ENCODE results near the gene OR9A4. TPM values are rescaled to one million over a fixed set of nuclear protein-coding genes. Genes with fewer than 3 reads are reported as not detected.

Gene OR9A4
- total RNA-seq (2021) = not detected in 2 replicates
- long read RNA-seq = 0 reads

DNA sequence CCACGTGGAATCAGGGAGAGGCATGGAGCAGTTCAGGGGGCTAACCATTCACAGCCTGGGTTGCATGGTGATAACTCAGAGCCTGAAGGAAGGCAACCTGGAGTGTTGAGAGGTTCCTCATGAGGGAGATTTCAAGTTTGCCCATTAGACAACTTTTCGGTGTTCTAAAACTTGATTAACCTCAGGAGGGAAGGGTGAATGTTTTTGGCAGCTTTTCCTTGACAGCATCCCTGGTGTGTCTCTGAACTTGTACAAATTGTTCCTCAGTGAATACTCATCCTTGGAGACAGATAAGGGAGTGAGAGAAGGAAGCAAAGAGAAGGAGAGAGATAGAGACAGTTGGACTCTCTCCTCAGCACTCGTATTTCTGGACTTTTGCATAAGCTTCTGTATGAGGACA is at the start of gene OR9A4:
TSS of gene OR9A4 (plus strand) at position 301 of the 400 bp plus-strand sequence. CDS start 2,477 bp downstream, outside the sequence.
- H3K23ac ChIP-seq (ENCODE audit: insufficient read length, low read depth, low read length) = no peak within 1 kb of the TSS
- H4K8ac ChIP-seq (replicated peaks; ENCODE audit: insufficient read length, low read depth, low read length) = no peak within 1 kb of the TSS
- no CpG with 5 or more reads among the region's 3 CpGs for WGBS (ENCODE audit: extremely low coverage, insufficient read length, low lambda C conversion rate)
- peak within 1 kb of the TSS in 1 of 3 experiments; percentile 25; a peak in 1 of 7 replicates for H3K27ac Mint-ChIP-seq
- no peak within 1 kb of the TSS for H2BK20ac ChIP-seq (ENCODE audit: low read depth, low read length, poor library complexity, severe bottlenecking)
- H3K14ac ChIP-seq (ENCODE audit: insufficient read depth, low read length) = no peak within 1 kb of the TSS
- no peaks in the 10 kb centered on the region for H3K4me1 Mint-ChIP-seq
- H3K4me3 Mint-ChIP-seq = no peak within 1 kb of the TSS
- no peak within 1 kb of the TSS for H2BK5ac ChIP-seq (ENCODE audit: insufficient read length, low read length)
- H3K27me3 ChIP-seq (ENCODE audit: insufficient read depth, low read length) = no peaks in the 10 kb centered on the region
- H3K79me1 ChIP-seq (ENCODE audit: insufficient read depth, low read depth, low read length, poor library complexity, severe bottlenecking) = no peaks in the 10 kb centered on the region
- H3K18ac ChIP-seq (ENCODE audit: insufficient read length, low read depth, low read length) = no peak within 1 kb of the TSS
- H3K4ac ChIP-seq (ENCODE audit: low read depth, low read length) = no peak within 1 kb of the TSS
- H3T11ph ChIP-seq (ENCODE audit: low read length) = no peak within 1 kb of the TSS
- H2BK12ac ChIP-seq (ENCODE audit: insufficient read length, low read depth, low read length) = no peak within 1 kb of the TSS
- H3K56ac ChIP-seq (ENCODE audit: insufficient read length, low read depth, low read length) = no peak within 1 kb of the TSS
- H2AK5ac ChIP-seq (ENCODE audit: insufficient read length, low read length) = no peak within 1 kb of the TSS
- no peaks in the 10 kb centered on the region for H3K79me2 ChIP-seq (ENCODE audit: insufficient read depth, low read length)
- H2BK15ac ChIP-seq (ENCODE audit: low read depth, low read length) = no peak within 1 kb of the TSS
- no peaks in the 10 kb centered on the region for H3K4me1 ChIP-seq (ENCODE audit: insufficient read depth, low read length)
- DNase-seq = no peak
- no peak within 1 kb of the TSS for H2AFZ ChIP-seq (ENCODE audit: low read length)
- H3K27ac ChIP-seq (ENCODE audit: insufficient read length, low read depth, low read length) = no peak within 1 kb of the TSS
- no peak within 1 kb of the TSS for H4K5ac ChIP-seq (ENCODE audit: insufficient read length, low read depth, low read length)
- no peak within 1 kb of the TSS for H3K4me2 ChIP-seq (ENCODE audit: insufficient read depth, insufficient read length, low read length)
- TF ChIP-seq, protein P1, sequence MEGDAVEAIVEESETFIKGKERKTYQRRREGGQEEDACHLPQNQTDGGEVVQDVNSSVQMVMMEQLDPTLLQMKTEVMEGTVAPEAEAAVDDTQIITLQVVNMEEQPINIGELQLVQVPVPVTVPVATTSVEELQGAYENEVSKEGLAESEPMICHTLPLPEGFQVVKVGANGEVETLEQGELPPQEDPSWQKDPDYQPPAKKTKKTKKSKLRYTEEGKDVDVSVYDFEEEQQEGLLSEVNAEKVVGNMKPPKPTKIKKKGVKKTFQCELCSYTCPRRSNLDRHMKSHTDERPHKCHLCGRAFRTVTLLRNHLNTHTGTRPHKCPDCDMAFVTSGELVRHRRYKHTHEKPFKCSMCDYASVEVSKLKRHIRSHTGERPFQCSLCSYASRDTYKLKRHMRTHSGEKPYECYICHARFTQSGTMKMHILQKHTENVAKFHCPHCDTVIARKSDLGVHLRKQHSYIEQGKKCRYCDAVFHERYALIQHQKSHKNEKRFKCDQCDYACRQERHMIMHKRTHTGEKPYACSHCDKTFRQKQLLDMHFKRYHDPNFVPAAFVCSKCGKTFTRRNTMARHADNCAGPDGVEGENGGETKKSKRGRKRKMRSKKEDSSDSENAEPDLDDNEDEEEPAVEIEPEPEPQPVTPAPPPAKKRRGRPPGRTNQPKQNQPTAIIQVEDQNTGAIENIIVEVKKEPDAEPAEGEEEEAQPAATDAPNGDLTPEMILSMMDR (conservative IDR thresholded peaks at IDR 0.05) = no peak
- H3K23me2 ChIP-seq (ENCODE audit: insufficient read length, low read depth, low read length, poor library complexity, severe bottlenecking) = no peaks in the 10 kb centered on the region
- H2BK120ac ChIP-seq (ENCODE audit: low read depth, low read length, poor library complexity, severe bottlenecking) = no peak within 1 kb of the TSS
- H3K36me3 Mint-ChIP-seq (ENCODE audit: insufficient read depth in 1 of 3, low read depth in 3 of 3) = peaks cover 0 to 2% (median 0%) of the 10 kb centered on the region in 3 experiments; a peak in 3 of 7 replicates
- H3K9ac ChIP-seq (ENCODE audit: extremely low read depth, insufficient read length, low read length) = no peak within 1 kb of the TSS
- peaks cover 3% of the 10 kb centered on the region for H3K27me3 Mint-ChIP-seq (ENCODE audit: low read depth)
- peaks cover 4% of the 10 kb centered on the region in 2 experiments; a peak in 4 of 5 replicates for H3K9me3 Mint-ChIP-seq
- H4K20me1 ChIP-seq (ENCODE audit: control insufficient read depth, insufficient read depth, insufficient read length) = no peaks in the 10 kb centered on the region
- no peak within 1 kb of the TSS for H4K91ac ChIP-seq (ENCODE audit: insufficient read length, low read depth, low read length)
- H3K9me3 ChIP-seq (ENCODE audit: control insufficient read depth, low read depth, low read length) = no peaks in the 10 kb centered on the region
